Measurements from ENCODE around the gene EPS8L3.
"Not testable (repeated sequence)": the region's sequence is repeated elsewhere in the genome, so short reads cannot be mapped to it uniquely, and the experiment has no call there.

EPS8L3 gene

GRCh38 chr1:109704173-109704572, 59.5 kb downstream of the EPS8L3 start:
- no peak for DNase-seq

- not testable (repeated sequence) for DNase-seq
Observed at GRCh38 chr1:109702940-109703339, 60.8 kb downstream of the EPS8L3 start.
